C4-2B (cell line): ENCODE results near the gene GPI.
A peak's percentile ranks its signal among the peaks of the same experiment; 100 is the strongest.

Experiments used
- H3K27ac ChIP-seq: fragments of 450-650 bp; 2 replicates; pipeline ENCODE4 v1.5.1; 2017
- ZFX ChIP-seq: fragments of 450-650 bp; IDR thresholded peaks from 2 replicates; pipeline ENCODE4 v1.6.1; 2017
- TF ChIP-seq, protein P1 (sequence below): fragments of 450-650 bp; conservative IDR thresholded peaks from 2 replicates; pipeline ENCODE4 v1.5.1; 2017; ENCODE audit warnings: mild to moderate bottlenecking

The GPI gene

DNA sequence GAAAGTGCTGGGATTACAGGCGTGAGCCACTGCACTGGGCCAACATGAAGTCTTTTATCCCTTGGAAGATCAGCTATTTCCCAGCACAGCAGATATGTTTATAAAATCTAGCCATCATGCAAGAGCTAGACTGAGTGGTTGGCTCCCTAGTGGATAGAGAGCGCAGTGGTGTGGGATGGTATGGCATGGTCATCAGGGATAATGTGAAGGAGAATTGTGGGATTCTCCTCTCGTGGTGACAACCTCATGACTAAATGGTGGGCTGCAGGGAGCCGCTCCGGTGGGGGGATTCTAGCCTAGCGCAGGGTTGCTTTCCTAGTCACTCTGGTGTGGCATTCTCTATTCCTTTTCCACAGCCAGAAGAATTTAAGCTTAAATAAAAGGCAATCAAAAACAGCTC is 43.3 kb upstream of the GPI start:
- TF ChIP-seq, protein P1, sequence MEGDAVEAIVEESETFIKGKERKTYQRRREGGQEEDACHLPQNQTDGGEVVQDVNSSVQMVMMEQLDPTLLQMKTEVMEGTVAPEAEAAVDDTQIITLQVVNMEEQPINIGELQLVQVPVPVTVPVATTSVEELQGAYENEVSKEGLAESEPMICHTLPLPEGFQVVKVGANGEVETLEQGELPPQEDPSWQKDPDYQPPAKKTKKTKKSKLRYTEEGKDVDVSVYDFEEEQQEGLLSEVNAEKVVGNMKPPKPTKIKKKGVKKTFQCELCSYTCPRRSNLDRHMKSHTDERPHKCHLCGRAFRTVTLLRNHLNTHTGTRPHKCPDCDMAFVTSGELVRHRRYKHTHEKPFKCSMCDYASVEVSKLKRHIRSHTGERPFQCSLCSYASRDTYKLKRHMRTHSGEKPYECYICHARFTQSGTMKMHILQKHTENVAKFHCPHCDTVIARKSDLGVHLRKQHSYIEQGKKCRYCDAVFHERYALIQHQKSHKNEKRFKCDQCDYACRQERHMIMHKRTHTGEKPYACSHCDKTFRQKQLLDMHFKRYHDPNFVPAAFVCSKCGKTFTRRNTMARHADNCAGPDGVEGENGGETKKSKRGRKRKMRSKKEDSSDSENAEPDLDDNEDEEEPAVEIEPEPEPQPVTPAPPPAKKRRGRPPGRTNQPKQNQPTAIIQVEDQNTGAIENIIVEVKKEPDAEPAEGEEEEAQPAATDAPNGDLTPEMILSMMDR = no peak
- no peak for TF ChIP-seq ZFX
- no peak overlapping the region for H3K27ac ChIP-seq

DNA sequence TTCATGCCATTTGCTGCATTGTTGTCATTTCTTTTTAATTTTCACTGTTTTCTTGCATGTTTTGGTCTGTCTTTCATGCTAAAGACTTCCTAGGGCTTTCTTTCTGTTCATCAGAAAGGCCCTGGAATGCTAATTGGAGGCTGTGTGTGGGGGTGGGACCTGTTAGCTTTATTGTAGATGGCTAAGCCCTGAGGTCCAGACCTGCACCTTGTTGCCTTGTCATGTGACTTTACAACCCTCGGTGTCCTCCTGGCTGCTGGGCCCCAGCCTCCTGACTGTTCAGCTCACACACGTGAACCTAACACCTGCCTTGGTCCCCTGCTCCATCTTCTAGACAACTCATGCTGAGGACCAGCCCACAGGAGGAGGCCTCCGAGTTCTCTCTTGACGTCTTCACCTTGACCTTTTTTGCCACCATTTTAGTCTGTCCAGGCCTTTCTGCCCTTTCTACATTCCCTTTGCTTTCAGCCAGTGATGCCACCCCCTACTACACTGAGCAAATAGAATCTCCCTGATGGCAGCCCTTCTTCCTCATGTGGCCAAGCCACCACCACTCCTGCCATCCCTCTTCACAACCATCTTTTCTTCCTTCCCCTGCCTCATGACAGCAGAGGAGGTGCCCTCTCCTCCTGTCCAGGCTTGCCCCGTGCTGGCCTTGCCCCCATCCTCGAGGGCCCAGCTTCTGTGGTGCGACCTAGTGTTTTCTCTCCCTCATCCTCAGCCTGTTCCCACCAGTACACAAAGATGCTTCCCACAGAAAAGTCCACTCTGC is 41.4 kb upstream of the GPI start:
- no peak overlapping the region for H3K27ac ChIP-seq

DNA sequence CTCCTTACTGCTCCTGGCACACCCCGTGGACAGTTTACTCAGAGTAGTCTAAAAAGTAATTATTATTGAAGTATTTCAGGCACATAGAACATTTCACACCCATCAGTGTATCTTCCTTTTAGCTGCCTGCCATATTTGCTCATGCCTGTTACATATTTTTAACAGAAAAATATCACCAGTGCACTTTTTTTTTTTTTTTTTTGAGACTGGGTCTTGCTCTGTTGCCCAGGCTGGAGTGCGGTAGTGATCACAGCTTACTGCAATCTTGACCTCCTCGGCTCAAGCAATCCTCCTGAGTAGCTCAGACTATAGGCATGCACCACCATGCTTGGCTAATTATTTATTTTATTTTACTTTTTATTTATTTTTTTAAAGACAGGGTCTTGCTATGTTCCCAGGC is 40.7 kb upstream of the GPI start:
- no peak overlapping the region for H3K27ac ChIP-seq
- TF ChIP-seq, protein P1 = no peak
- TF ChIP-seq ZFX = no peak

More for the DNA sequence above, 41.4 kb upstream of the GPI start:
- no peak for TF ChIP-seq ZFX
- TF ChIP-seq, protein P1 = no peak

DNA sequence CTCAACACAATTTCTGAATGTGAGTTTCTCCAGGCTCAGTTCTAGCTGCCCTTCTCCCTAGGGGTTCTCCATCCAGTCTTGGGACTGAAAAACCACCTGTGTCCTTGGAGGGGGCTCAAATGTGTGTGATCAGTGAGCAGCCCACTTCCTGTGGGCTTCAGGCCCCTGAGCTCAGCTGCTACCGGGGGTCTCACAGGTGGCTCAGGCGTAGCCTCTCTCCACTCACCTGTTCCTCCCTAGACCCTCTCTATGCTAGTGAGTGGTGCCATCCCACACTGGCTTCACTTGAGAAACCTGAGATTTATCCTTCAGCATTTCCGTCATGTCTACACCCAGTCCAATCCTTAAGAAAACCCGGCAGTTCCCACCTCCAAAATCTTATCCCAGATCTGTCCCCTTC is 39.8 kb upstream of the GPI start:
- TF ChIP-seq, protein P1 = no peak
- no peak for TF ChIP-seq ZFX
- H3K27ac ChIP-seq = peak overlapping the region; percentile 59

DNA sequence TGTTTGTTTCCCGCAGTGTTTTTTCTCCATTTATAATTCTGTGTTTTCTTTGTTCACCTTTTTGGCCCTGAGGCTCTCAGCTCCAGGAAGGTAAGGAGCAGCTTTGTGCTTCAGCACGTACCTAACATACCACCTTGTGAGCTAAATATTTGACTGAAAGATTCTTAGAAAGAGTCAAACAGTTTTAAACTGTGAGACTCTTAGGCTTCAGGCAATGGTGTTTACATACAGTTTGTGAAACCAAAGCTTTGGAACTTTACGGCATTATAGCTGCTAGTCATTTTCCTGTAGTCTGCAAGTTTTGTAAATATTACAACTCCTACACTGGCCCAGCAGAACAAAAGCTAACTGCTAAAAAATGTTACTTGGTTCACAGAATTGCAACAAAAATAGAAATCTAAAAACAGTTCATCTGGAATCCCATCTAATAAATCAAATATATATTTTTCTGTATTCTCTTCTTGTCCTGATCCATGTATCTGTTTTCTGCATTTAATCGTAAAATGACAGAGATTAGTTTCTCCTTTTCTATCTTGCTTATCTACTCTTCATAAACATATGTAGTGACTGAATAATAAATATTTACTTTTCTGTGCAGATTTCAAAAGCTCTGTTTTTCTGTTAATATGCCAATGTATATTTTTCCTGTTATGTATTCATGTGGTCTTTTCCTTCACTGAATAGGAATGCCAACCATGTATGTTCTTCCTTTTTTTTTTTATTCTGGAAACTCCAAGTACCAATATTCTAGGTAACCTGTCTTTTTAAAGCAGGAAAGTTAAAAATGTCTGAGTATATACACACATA is 38.8 kb upstream of the GPI start:
- TF ChIP-seq, protein P1 = no peak
- no peak for TF ChIP-seq ZFX
- H3K27ac ChIP-seq = peak overlapping the region; percentile 59

DNA sequence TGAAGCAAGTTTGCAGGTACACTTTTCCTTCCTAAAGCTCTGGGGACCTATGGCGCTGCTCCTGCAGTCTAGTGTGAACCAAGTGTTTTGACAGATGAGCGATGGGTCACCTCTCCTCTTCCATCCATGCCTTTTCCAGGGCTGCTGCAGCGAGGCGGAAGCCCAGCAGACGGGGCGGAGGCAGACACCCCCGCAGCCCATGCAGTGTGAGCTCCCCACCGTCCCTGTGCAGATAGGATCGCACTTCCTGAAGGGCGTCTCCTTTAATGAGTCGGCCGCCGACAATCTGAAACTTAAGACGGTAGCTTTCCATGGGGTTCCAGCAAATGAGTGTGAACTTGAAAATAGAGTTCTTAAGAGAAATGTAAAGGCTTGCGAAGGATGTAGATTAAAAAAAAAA is 37.1 kb upstream of the GPI start:
- peak overlapping the region; percentile 33; the same call in 1 of the 2 replicates for H3K27ac ChIP-seq
- TF ChIP-seq ZFX = no peak
- TF ChIP-seq, protein P1 = no peak

DNA sequence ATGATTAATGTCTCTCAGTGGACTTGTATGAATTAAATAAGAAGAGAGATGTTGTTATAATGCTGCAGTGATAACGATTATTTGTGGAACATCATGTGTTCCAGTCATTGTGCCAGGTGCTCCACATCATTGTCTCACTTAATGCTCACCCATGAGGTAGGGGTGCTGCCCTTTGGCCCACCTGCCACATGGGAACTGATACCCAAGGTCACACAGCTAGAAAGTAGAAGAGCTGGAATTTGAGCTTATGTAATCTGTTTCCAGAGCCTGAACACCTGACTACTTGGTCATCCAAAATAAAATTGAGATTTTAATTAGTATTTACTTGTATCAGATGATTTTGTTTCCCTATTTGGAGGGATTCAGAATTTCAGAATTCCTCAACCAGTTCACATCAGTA is 36.0 kb upstream of the GPI start:
- TF ChIP-seq, protein P1 = no peak
- H3K27ac ChIP-seq = no peak overlapping the region
